ENCODE measurements around the gene MYO5B. TPM values are rescaled to one million over a fixed set of nuclear protein-coding genes. Genes with fewer than 3 reads are reported as not detected.

The MYO5B gene
- total RNA-seq, 6 experiments from 2014 or later, result 0.17 to 0.28 TPM; not detected in 4

DNA sequence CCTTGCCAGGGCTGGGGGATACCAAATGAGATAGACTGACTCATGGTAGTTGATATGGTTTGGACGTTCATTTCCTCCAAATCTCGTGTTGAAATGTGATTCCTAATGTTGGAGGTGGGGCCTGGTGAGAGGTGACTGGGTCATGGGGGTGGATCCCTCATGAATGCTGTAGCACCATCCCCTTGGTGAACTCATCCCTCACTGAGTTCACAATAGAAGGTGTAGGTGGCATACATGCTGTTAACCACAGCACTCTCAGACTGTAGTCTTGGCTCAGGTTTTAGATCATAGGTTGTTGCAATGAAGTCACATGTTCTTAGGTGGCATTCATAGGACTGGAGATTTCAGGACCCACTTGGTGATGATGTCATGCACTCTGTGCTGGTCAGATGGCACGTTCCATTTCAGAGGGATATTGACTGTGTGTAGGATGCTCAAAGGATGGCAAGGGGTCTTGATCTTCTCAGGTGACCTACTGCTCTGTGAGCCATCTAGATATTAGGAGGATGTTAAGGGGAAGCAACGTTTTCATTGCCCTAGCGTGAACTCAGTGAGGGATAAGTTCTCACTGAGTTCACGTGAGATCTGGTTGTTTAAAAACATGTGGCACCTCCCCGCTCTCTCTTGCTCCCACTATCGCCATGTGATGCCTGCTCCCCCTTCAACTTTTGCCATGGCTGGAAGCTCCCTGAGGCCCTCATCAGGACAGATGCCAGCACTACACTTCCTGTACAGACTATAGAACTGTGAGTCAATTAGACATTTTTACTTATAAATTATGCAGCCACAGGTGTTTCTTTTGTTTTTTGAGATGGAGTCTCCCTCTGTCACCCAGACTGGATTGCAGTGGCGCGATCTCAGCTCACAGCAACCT lies 307.8 kb downstream of the MYO5B start:
- Mint-ChIP-seq H3K4me3 (no peak overlapping the region), H3K27me3 (ENCODE audit: insufficient read depth) (peaks cover 9% of the 10 kb centered on the region; the same call in 1 of the 2 replicates), H3K9me3 (no peaks in the 10 kb centered on the region), H3K4me1 (ENCODE audit: low read depth) (peaks cover 2% of the 10 kb centered on the region), H3K27ac (no peak overlapping the region), H3K36me3 (ENCODE audit: low read depth) (no peaks in the 10 kb centered on the region)
- TF ChIP-seq, protein P1, sequence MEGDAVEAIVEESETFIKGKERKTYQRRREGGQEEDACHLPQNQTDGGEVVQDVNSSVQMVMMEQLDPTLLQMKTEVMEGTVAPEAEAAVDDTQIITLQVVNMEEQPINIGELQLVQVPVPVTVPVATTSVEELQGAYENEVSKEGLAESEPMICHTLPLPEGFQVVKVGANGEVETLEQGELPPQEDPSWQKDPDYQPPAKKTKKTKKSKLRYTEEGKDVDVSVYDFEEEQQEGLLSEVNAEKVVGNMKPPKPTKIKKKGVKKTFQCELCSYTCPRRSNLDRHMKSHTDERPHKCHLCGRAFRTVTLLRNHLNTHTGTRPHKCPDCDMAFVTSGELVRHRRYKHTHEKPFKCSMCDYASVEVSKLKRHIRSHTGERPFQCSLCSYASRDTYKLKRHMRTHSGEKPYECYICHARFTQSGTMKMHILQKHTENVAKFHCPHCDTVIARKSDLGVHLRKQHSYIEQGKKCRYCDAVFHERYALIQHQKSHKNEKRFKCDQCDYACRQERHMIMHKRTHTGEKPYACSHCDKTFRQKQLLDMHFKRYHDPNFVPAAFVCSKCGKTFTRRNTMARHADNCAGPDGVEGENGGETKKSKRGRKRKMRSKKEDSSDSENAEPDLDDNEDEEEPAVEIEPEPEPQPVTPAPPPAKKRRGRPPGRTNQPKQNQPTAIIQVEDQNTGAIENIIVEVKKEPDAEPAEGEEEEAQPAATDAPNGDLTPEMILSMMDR (IDR thresholded peaks at IDR 0.05), result no peak
- no peak for DNase-seq

DNA sequence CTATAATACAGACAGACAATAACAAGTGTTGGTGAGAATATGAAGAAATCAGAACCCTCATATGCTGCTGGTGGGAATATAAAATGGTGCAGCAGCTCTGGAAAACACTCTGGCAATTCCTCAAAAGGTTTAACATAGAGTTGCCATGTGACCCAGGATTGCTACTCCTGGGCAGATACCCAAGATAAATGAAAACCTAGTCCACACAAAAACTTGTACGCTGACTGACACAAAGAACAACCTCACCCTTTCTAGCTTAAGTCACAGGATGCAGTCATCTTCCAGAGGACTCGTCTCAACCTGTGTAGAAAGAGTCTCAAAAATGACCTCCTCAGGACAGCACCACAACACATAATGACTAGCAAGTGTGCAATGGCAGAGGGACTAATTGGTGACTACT lies 310.0 kb downstream of the MYO5B start:
- Mint-ChIP-seq H3K27ac (no peak overlapping the region), H3K36me3 (ENCODE audit: low read depth) (no peaks in the 10 kb centered on the region), H3K9me3 (no peaks in the 10 kb centered on the region), H3K27me3 (ENCODE audit: insufficient read depth) (peaks cover 13% of the 10 kb centered on the region; the same call in 1 of the 2 replicates), H3K4me3 (no peak overlapping the region), H3K4me1 (ENCODE audit: low read depth) (no peaks in the 10 kb centered on the region)
- TF ChIP-seq, protein P1 (IDR thresholded peaks at IDR 0.05), result no peak
- DNase-seq, result no peak

DNA sequence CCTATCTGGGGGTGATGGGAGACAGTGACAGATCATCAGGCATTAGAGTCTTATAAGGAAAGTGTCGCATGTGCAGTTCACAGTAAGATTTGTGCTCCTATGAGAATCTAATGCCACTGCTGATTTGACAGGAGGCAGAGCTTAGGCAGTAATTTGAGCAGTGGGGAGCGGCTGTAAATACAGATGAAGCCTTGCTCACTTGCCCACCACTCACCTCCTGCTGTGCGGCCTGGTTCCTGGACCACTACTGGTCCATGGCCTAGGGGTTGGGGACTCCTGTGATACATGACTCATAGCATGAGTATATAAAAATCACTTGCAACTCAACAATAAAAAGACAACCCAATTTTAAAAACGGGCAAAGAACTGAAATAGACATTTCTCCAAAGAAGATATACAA lies 310.5 kb downstream of the MYO5B start:
- H3K4me1 Mint-ChIP-seq (ENCODE audit: low read depth), result no peaks in the 10 kb centered on the region
- no peak overlapping the region for H3K27ac Mint-ChIP-seq
- no peaks in the 10 kb centered on the region for H3K9me3 Mint-ChIP-seq
- DNase-seq, result no peak
- no peak overlapping the region for H3K4me3 Mint-ChIP-seq
- peaks cover 15% of the 10 kb centered on the region; the same call in 1 of the 2 replicates for H3K27me3 Mint-ChIP-seq (ENCODE audit: insufficient read depth)
- TF ChIP-seq, protein P1 (IDR thresholded peaks at IDR 0.05), result no peak
- H3K36me3 Mint-ChIP-seq (ENCODE audit: low read depth), result no peaks in the 10 kb centered on the region

DNA sequence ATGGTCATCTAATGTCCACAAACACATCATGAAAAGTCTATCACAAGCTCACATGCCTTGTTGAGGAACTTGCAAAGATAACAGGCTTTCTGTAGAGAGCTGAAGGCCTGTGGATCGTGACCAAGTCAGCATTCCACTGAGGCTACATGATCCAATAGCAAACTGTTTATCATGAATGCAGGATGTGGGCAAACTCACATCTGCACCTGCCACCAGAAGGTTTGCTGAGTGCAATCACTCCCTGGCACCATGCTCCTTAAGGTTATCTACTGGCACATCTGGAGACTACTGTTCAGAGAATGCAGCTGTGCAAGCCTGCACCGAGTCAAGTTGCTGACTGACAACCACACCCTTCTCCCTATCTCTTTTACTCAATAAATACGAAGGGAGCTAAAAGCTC lies 314.3 kb downstream of the MYO5B start:
- H3K27me3 Mint-ChIP-seq (ENCODE audit: insufficient read depth), result peaks cover 20% of the 10 kb centered on the region
- H3K4me1 Mint-ChIP-seq (ENCODE audit: low read depth), result peaks cover 26% of the 10 kb centered on the region
- no peaks in the 10 kb centered on the region for H3K36me3 Mint-ChIP-seq (ENCODE audit: low read depth)
- H3K4me3 Mint-ChIP-seq, result no peak overlapping the region
- no peak overlapping the region for H3K27ac Mint-ChIP-seq
- TF ChIP-seq, protein P1 (IDR thresholded peaks at IDR 0.05), result no peak
- no peak for DNase-seq
- no peaks in the 10 kb centered on the region for H3K9me3 Mint-ChIP-seq

DNA sequence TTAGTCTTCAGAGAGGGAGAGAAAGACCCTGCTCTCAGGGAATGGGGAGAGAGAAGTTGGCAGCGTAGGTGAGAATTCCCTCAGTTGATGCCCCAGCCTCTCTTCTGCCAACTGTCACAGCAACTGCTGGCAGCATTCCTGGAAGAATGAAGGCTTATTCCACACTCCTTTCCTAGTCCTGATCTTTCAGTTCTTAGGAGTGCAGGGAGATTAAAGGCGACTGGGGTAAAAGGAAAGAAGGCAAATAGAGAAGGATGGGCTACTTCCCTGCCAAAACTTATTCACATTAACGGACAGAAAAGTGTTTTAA lies 315.7 kb downstream of the MYO5B start:
- H3K27me3 Mint-ChIP-seq (ENCODE audit: insufficient read depth), result peaks cover 17% of the 10 kb centered on the region
- no peaks in the 10 kb centered on the region for H3K9me3 Mint-ChIP-seq
- TF ChIP-seq, protein P1 (IDR thresholded peaks at IDR 0.05), result no peak
- peaks cover 26% of the 10 kb centered on the region for H3K4me1 Mint-ChIP-seq (ENCODE audit: low read depth)
- no peak overlapping the region for H3K27ac Mint-ChIP-seq
- no peak overlapping the region for H3K4me3 Mint-ChIP-seq
- H3K36me3 Mint-ChIP-seq (ENCODE audit: low read depth), result no peaks in the 10 kb centered on the region
- DNase-seq, result no peak

Measured in HFFc6 (cell line).